Liver (tissue), 9 donors: ENCODE results near the gene SH3BP1. TPM values are rescaled to one million over a fixed set of nuclear protein-coding genes. Genes with fewer than 3 reads are reported as not detected.

Experiments
- DNase-seq: peaks from one replicate; pipeline ENCODE4 v3.0.0-alpha.2; 2017; ENCODE audit warnings: low spot score
- H3K27ac ChIP-seq, 2 donors: one replicate each; pipeline ENCODE4 v1.7.0; 2013; ENCODE audit warnings: inconsistent platforms in 2 of 2, low read length in 2 of 2, control low read depth in 1 of 2, low read depth in 1 of 2, mild to moderate bottlenecking in 1 of 2
- H3K27me3 ChIP-seq, 4 donors: one replicate each; pipeline versions ENCODE4 v1.6.1 to v1.7.0; 2013; ENCODE audit warnings: low read length in 3 of 4, inconsistent platforms in 1 of 4, mild to moderate bottlenecking in 1 of 4, moderate library complexity in 1 of 4; ENCODE audit not compliant: control insufficient read depth in 4 of 4, insufficient read depth in 4 of 4
- H3K36me3 ChIP-seq, 4 donors: one replicate each; pipeline versions ENCODE4 v1.6.1 to v1.7.0; 2013; ENCODE audit warnings: low read length in 3 of 4, mild to moderate bottlenecking in 3 of 4, low read depth in 1 of 4, moderate library complexity in 1 of 4; ENCODE audit not compliant: control insufficient read depth in 4 of 4, insufficient read depth in 3 of 4
- H3K4me1 ChIP-seq, 4 donors: one replicate each; pipeline versions ENCODE4 v1.6.1 to v1.7.0; 2013; ENCODE audit warnings: low read length in 3 of 4, mild to moderate bottlenecking in 3 of 4, moderate library complexity in 1 of 4; ENCODE audit not compliant: control insufficient read depth in 4 of 4, insufficient read depth in 4 of 4
- H3K4me3 ChIP-seq, 3 donors: one replicate each; pipeline versions ENCODE4 v1.6.1 to v1.7.0; 2013; ENCODE audit warnings: low read length in 3 of 3, control low read depth in 1 of 3, low read depth in 1 of 3, mild to moderate bottlenecking in 1 of 3
- H3K9ac ChIP-seq, 2 donors: one replicate each; pipeline ENCODE4 v1.7.0; 2013; ENCODE audit warnings: low read length in 2 of 2, mild to moderate bottlenecking in 2 of 2, moderate library complexity in 2 of 2, control low read depth in 1 of 2, low read depth in 1 of 2
- H3K9me3 ChIP-seq, 4 donors: one replicate each; pipeline versions ENCODE4 v1.6.1 to v1.7.0; 2013; ENCODE audit warnings: low read length in 3 of 4; ENCODE audit not compliant: control insufficient read depth in 4 of 4
- ATF3 ChIP-seq: IDR thresholded peaks from 2 replicates; pipeline ENCODE4 v1.6.1; 2016; ENCODE audit warnings: antibody characterized with exemption
- CTCF ChIP-seq: fragments of 150-350 bp; IDR thresholded peaks from 2 replicates; pipeline ENCODE4 v1.5.1; 2017; ENCODE audit warnings: improper control_type of control experiment, low read depth, low read length; ENCODE audit not compliant: missing input control
- EGR1 ChIP-seq, 2 donors: IDR thresholded peaks; 2 replicates each; pipeline ENCODE4 v1.6.1; 2016 to 2018; ENCODE audit warnings: antibody characterized with exemption in 2 of 2, low read depth in 2 of 2
- FOXA1 ChIP-seq: IDR thresholded peaks from 2 replicates; pipeline ENCODE4 v1.6.1; 2016; ENCODE audit warnings: antibody characterized with exemption
- FOXA2 ChIP-seq: IDR thresholded peaks from 2 replicates; pipeline ENCODE4 v1.6.1; 2016; ENCODE audit warnings: antibody characterized with exemption
- GABPA ChIP-seq, 2 donors: IDR thresholded peaks in 1 of 2; conservative IDR thresholded peaks in 1 of 2; 2 replicates each; pipeline ENCODE4 v1.6.1; 2016; ENCODE audit warnings: antibody characterized with exemption in 2 of 2, mild to moderate bottlenecking in 1 of 2, moderate library complexity in 1 of 2
- HNF4A ChIP-seq, 2 donors: conservative IDR thresholded peaks; 2 replicates each; pipeline ENCODE4 v1.6.1; 2016; ENCODE audit warnings: antibody characterized with exemption in 2 of 2, mild to moderate bottlenecking in 2 of 2
- HNF4G ChIP-seq: IDR thresholded peaks from 2 replicates; pipeline ENCODE4 v1.6.1; 2016; ENCODE audit warnings: antibody characterized with exemption
- JUND ChIP-seq, 2 donors: IDR thresholded peaks; 2 replicates each; pipeline ENCODE4 v1.6.1; 2016; ENCODE audit warnings: antibody characterized with exemption in 2 of 2
- MAX ChIP-seq: IDR thresholded peaks from 2 replicates; pipeline ENCODE4 v1.6.1; 2016; ENCODE audit warnings: antibody characterized with exemption
- NR2F2 ChIP-seq: IDR thresholded peaks from 2 replicates; pipeline ENCODE4 v1.6.1; 2016; ENCODE audit warnings: antibody characterized with exemption
- RAD21 ChIP-seq, 2 donors: IDR thresholded peaks; 2 replicates each; pipeline ENCODE4 v1.6.1; 2016; ENCODE audit warnings: antibody characterized with exemption in 2 of 2, mild to moderate bottlenecking in 2 of 2
- RXRA ChIP-seq, 2 donors: IDR thresholded peaks; 2 replicates each; pipeline ENCODE4 v1.6.1; 2017 to 2018; ENCODE audit warnings: antibody characterized with exemption in 2 of 2, mild to moderate bottlenecking in 1 of 2
- SP1 ChIP-seq: IDR thresholded peaks from 2 replicates; pipeline ENCODE4 v1.6.1; 2018; ENCODE audit warnings: antibody characterized with exemption, mild to moderate bottlenecking
- TAF1 ChIP-seq: conservative IDR thresholded peaks from 2 replicates; pipeline ENCODE4 v1.6.1; 2016; ENCODE audit warnings: antibody characterized with exemption, mild to moderate bottlenecking
- YY1 ChIP-seq: IDR thresholded peaks from 2 replicates; pipeline ENCODE4 v1.6.1; 2016; ENCODE audit warnings: antibody characterized with exemption, mild to moderate bottlenecking
- WGBS: extraction: QIAGEN DNeasy Blood & Tissue Kit; methylation state at CpG from one replicate; pipeline ENCODE4 v1.1.7; 2013; 5-methylcytosine and 5-hydroxymethylcytosine counted together
- polyA plus RNA-seq, 2 donors: library from polyadenylated mRNA; stranded (reverse) in 1 of 2; unstranded in 1 of 2; fragments of 200-250 nt in 1 of 2; fragments of >200 nt in 1 of 2; fragmentation: Nextera tagmentation in 1 of 2; extraction: Ambion mirVana in 1 of 2; gene quantifications; one replicate each; pipeline versions ENCODE4 v1.2.1 to v1.2.3, GENCODE V29; 2013 to 2015
- total RNA-seq, 2 donors: library from RNA; depleted of rRNA; stranded (reverse); fragments of >200 nt; gene quantifications; one replicate each; pipeline ENCODE4 v1.2.3, GENCODE V29; 2014
- TF ChIP-seq, protein P1 (sequence below): IDR thresholded peaks from 2 replicates; pipeline ENCODE4 v1.6.1; 2016; ENCODE audit warnings: antibody characterized with exemption
- TF ChIP-seq, protein P2 (sequence below): IDR thresholded peaks from 2 replicates; pipeline ENCODE4 v1.6.1; 2016; ENCODE audit warnings: antibody characterized with exemption, mild to moderate bottlenecking
- donor health status: healthy.
- donor health status: healthy.
- donor health status: healthy.
- donor health status: healthy.
- donor health status: healthy.

SH3BP1 gene
- total and polyA plus RNA-seq, 4 donors, result 0.24 to 8.2 (median 2.7) TPM

DNA sequence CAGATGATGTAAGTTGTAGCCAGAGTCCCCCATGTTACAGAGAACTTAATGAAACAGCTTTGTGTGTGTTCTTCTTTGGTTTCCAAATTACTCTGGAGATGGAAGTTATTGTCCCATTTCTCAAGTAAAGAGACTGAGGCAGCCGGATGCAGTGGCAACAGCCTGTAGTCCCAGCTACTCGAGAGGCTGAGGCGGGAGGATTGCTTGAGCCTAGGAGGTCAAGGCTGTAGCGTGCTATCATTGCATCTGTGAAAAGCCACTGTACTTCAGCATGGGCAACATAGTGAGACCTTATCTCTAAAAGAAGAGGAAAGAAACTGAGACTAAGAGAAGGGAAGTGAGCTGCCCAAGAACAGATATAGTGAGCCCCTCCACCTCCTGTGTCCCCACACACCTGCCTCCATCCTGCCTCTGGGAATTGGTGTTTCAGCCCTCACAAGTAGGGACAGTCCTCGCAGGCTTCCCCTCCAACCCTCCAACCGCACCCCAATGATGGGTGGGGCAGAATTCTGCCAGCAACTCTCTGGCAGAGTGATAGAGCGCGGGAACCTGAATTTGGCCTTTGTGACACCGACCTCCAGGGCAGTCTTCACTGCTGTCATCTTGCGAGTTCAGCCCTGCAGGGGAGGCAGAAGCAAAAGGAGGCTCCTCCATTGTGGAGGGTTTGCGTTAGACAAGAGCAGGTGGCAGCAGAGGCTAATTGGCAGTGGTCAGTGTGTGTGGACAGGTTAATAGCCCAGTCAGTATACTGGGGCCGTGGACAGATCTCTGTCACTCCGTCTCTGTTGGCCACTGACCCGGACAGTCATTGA, 20.6 kb downstream of the SH3BP1 start:
- 38% methylated on average over 14 of the region's 14 CpGs for WGBS
- no peaks in the 10 kb centered on the region for H3K27me3 ChIP-seq
- DNase-seq, result peak; percentile 65
- peaks cover 8 to 53% (median 43%) of the 10 kb centered on the region in 4 donors for H3K4me1 ChIP-seq
- H3K4me3 ChIP-seq, result peak overlapping the region; percentile 41 to 88 (median 84)
- H3K36me3 ChIP-seq, result peaks cover 0 to 2% (median 0%) of the 10 kb centered on the region in 4 donors
- peak overlapping the region; percentile 88 to 90 for H3K27ac ChIP-seq
- no peaks in the 10 kb centered on the region for H3K9me3 ChIP-seq
- H3K9ac ChIP-seq, result peak overlapping the region; percentile 18 to 26
- TF ChIP-seq HNF4G (no peak), GABPA (IDR thresholded peaks at IDR 0.05 in 1 of 2, conservative IDR thresholded peaks at IDR 0.05 in 1 of 2) (no peak), TAF1 (no peak), HNF4A (conservative IDR thresholded peaks at IDR 0.05) (no peak), YY1 (no peak), RXRA (IDR thresholded peaks at IDR 0.05) (no peak), MAX (no peak), FOXA1 (no peak), FOXA2 (no peak), EGR1 (IDR thresholded peaks at IDR 0.05; ENCODE audit: low read depth in 2 of 2) (no peak), RAD21 (IDR thresholded peaks at IDR 0.05) (no peak), ATF3 (no peak), SP1 (no peak), NR2F2 (no peak), CTCF (no peak), JUND (IDR thresholded peaks at IDR 0.05) (no peak)
- TF ChIP-seq, protein P1, sequence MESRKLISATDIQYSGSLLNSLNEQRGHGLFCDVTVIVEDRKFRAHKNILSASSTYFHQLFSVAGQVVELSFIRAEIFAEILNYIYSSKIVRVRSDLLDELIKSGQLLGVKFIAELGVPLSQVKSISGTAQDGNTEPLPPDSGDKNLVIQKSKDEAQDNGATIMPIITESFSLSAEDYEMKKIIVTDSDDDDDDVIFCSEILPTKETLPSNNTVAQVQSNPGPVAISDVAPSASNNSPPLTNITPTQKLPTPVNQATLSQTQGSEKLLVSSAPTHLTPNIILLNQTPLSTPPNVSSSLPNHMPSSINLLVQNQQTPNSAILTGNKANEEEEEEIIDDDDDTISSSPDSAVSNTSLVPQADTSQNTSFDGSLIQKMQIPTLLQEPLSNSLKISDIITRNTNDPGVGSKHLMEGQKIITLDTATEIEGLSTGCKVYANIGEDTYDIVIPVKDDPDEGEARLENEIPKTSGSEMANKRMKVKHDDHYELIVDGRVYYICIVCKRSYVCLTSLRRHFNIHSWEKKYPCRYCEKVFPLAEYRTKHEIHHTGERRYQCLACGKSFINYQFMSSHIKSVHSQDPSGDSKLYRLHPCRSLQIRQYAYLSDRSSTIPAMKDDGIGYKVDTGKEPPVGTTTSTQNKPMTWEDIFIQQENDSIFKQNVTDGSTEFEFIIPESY, result no peak
- TF ChIP-seq, protein P2, sequence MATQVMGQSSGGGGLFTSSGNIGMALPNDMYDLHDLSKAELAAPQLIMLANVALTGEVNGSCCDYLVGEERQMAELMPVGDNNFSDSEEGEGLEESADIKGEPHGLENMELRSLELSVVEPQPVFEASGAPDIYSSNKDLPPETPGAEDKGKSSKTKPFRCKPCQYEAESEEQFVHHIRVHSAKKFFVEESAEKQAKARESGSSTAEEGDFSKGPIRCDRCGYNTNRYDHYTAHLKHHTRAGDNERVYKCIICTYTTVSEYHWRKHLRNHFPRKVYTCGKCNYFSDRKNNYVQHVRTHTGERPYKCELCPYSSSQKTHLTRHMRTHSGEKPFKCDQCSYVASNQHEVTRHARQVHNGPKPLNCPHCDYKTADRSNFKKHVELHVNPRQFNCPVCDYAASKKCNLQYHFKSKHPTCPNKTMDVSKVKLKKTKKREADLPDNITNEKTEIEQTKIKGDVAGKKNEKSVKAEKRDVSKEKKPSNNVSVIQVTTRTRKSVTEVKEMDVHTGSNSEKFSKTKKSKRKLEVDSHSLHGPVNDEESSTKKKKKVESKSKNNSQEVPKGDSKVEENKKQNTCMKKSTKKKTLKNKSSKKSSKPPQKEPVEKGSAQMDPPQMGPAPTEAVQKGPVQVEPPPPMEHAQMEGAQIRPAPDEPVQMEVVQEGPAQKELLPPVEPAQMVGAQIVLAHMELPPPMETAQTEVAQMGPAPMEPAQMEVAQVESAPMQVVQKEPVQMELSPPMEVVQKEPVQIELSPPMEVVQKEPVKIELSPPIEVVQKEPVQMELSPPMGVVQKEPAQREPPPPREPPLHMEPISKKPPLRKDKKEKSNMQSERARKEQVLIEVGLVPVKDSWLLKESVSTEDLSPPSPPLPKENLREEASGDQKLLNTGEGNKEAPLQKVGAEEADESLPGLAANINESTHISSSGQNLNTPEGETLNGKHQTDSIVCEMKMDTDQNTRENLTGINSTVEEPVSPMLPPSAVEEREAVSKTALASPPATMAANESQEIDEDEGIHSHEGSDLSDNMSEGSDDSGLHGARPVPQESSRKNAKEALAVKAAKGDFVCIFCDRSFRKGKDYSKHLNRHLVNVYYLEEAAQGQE, result no peak
